Small intestine (tissue), 7 donors: ENCODE results near the gene SH3RF3. TPM values are rescaled to one million over a fixed set of nuclear protein-coding genes. Genes with fewer than 3 reads are reported as not detected.

Experiments used
- DNase-seq, 2 donors: peaks; one replicate each; pipeline versions ENCODE4 v3.0.0 to v3.0.0-alpha.2; 2013
- FAIRE-seq: peaks from 2 replicates; lab custom pipeline; 2012; peaks lifted over from hg19 to GRCh38; lab: Jason Lieb, UNC
- H3K27ac ChIP-seq, 3 donors: one replicate each; pipeline ENCODE4 v1.5.1; 2013; ENCODE audit warnings: low read length in 2 of 3, mild to moderate bottlenecking in 2 of 3, control low read depth in 1 of 3, inconsistent platforms in 1 of 3, low read depth in 1 of 3, moderate library complexity in 1 of 3
- H3K27me3 ChIP-seq, 3 donors: one replicate each; pipeline ENCODE4 v1.6.1; 2013; ENCODE audit warnings: low read length in 3 of 3, inconsistent platforms in 1 of 3; ENCODE audit not compliant: control insufficient read depth in 3 of 3, insufficient read depth in 3 of 3
- H3K36me3 ChIP-seq, 3 donors: one replicate each; pipeline ENCODE4 v1.6.1; 2013; ENCODE audit warnings: low read length in 3 of 3, inconsistent platforms in 1 of 3, low read depth in 1 of 3, mild to moderate bottlenecking in 1 of 3, moderate library complexity in 1 of 3; ENCODE audit not compliant: control insufficient read depth in 3 of 3, insufficient read depth in 2 of 3
- H3K4me1 ChIP-seq, 3 donors: one replicate each; pipeline ENCODE4 v1.6.1; 2013; ENCODE audit warnings: low read length in 2 of 3, inconsistent platforms in 1 of 3, low read depth in 1 of 3, mild to moderate bottlenecking in 1 of 3, moderate library complexity in 1 of 3; ENCODE audit not compliant: control insufficient read depth in 3 of 3, insufficient read depth in 2 of 3
- H3K4me3 ChIP-seq, 3 donors: one replicate each; pipeline ENCODE4 v1.5.1; 2013; ENCODE audit warnings: low read length in 3 of 3, control low read depth in 1 of 3, inconsistent platforms in 1 of 3, low read depth in 1 of 3, mild to moderate bottlenecking in 1 of 3, moderate library complexity in 1 of 3
- H3K9me3 ChIP-seq, 2 donors: one replicate each; pipeline ENCODE4 v1.6.1; 2013; ENCODE audit warnings: low read depth in 1 of 2, low read length in 1 of 2; ENCODE audit not compliant: control insufficient read depth in 2 of 2, insufficient read depth in 1 of 2
- WGBS, 3 donors: extraction: QIAGEN DNeasy Blood & Tissue Kit; methylation state at CpG; one replicate each; pipeline ENCODE4 v1.1.7; 2013; 5-methylcytosine and 5-hydroxymethylcytosine counted together
- polyA plus RNA-seq, 4 donors: library from polyadenylated mRNA; stranded (reverse) in 3 of 4; unstranded in 1 of 4; fragments of 200-250 nt in 3 of 4; fragments of 120-200 nt in 1 of 4; gene quantifications; one replicate each; pipeline versions ENCODE4 v1.2.1 to v1.2.3, GENCODE V29; 2013
- donor health status: healthy with polysubstance abuse.
- donor health status: control.
- donor health status: control.
- donor health status: Bipolar disorder and iron deficiency.
- donor health status: healthy.

SH3RF3 gene
- polyA plus RNA-seq, 4 donors, result 0.22 to 3.9 (median 1.2) TPM

GRCh38 chr2:109170645-109171044, 41.6 kb downstream of the SH3RF3 start:
- peaks cover 0 to 5% of the 10 kb centered on the region in 2 donors for H3K9me3 ChIP-seq
- WGBS, 3 donors, result 20 to 70% (median 34%) methylated on average over 6 of the region's 6 CpGs
- no peak for FAIRE-seq

DNA sequence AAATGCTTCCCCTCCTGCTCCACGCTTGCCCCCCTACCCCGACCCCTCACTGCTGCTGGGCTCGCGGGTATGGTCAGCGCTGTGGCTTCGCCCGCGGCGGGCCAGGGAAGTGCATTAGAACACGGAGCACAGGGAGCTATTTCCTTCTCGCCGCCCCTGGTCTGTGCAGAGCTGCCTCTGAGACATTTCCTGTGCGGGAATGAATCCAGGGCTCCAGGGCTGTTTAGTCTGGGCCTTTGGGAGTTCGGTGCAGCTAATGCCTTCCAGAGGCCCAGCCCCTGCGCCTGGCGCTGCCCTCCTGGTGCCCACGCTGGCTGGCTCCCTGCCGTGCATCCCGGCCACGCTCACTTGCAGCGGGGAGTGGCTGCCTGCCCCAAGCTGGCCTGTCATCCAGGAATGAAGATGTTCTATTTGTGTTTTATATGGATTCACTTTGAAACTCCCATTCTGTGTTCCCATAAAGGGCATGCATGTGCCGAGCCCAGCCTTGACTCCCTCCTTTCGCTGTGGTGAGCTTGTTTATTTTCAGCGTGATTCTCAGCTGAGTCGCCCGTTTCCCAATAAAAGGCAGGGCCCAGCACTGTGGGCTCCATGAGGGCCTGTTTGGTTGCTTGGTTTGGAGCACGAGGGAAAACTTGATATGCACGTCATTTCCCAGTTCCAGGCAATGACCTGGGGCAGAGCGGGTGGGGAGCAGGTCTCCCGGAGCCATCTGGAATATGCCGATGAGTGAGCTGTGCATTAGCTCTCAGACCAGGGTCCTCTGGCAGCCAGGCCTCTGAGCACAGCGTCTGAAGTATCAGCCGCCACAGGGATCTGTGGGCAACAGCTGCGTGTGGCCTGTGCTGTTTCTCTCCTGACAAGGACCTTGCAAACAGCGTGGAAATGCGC, 42.7 kb downstream of the SH3RF3 start:
- Histone ChIP-seq H3K27ac (peak overlapping the region in 2 of 3 donors; percentile 29 to 86), H3K27me3 (peaks cover 0 to 14% (median 0%) of the 10 kb centered on the region in 3 donors), H3K9me3 (peaks cover 0 to 5% of the 10 kb centered on the region in 2 donors), H3K36me3 (no peaks in the 10 kb centered on the region), H3K4me3 (no peak overlapping the region), H3K4me1 (no peaks in the 10 kb centered on the region)
- DNase-seq, result peak in 1 of 2 donors; percentile 23
- 63 to 78% (median 76%) methylated on average over 36 of the region's 36 CpGs for WGBS, 3 donors
- no peak for FAIRE-seq

More at GRCh38 chr2:109170645-109171044, 41.6 kb downstream of the SH3RF3 start:
- DNase-seq, result peak in 1 of 2 donors; percentile 24
- Histone ChIP-seq H3K4me1 (no peaks in the 10 kb centered on the region), H3K27ac (peak overlapping the region in 1 of 3 donors; percentile 66), H3K36me3 (no peaks in the 10 kb centered on the region), H3K27me3 (peaks cover 0 to 14% (median 0%) of the 10 kb centered on the region in 3 donors), H3K4me3 (no peak overlapping the region)

DNA sequence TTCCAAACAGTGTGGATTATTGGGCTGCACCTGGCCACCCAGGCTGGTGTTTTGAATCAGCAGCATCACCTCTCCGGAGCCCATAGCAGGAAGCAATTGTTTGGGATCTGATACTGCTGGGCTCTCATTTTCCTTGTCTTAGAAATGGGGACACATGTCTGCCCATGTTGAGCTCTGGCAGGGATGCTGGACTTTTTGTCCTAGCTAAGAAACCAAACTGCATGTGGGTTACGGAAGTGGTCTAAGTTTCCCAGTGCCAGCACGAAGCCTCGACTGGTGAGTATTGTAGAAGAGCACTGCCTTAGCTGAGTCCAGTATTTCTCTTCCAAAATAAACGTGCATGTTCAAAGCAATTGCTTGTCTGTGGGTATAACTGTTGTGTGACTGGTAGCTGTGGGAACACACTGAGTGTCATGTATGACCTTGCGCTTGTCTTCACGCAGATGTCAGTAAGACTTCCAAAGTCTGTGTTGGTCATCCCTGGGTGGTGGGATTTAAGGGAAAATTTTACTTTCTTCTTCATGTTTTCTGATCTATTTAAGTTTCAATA, 43.6 kb downstream of the SH3RF3 start:
- DNase-seq (no peak), FAIRE-seq (no peak)
- H3K27me3 ChIP-seq, result peaks cover 0 to 14% (median 0%) of the 10 kb centered on the region in 3 donors
- no peaks in the 10 kb centered on the region for H3K36me3 ChIP-seq
- peaks cover 0 to 5% of the 10 kb centered on the region in 2 donors for H3K9me3 ChIP-seq
- peak overlapping the region in 2 of 3 donors; percentile 29 to 84 for H3K27ac ChIP-seq
- H3K4me1 ChIP-seq, result no peaks in the 10 kb centered on the region
- 77 to 81% (median 79%) methylated on average over 7 of the region's 7 CpGs for WGBS, 3 donors
- H3K4me3 ChIP-seq, result no peak overlapping the region

DNA sequence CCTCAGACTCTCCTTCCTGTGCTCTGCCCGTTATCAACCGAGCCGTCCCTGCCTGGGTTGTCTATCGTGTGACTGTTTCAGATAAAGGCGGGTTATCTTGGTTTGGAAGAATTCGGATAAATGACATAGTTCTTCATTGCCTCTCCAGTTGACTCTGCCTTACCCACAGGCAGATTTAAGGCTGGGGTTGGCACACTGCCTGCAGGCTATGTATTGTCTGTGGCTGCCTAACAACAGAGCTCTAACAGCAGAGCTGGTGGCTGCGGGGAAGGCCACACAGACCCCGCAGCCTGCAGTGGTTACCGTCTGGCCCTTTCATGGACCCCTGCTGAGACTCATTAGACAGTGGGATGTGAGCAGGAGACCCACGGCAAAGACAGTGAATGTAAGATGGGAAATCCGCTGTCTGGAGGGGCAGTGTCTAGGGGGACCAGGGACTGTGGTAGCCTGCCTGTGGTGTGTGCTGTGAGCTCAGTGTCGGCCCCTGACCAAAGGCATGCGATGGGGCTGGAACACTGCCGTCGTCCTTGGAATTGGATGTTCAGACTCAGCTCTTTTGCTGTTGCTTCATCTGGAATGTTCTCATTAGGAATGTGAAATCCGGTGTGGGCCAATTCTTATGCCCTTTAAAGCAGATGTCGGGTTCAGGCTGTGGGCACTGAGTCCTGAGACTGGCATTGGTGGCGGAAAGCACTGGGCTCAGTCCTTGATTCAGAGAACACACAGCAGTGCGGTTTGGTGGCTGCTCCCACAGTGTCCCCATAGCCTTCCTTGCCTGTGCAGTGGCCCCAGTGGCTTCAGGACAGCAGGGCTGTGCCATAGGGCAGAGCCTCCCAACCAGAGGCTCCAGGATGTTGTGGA, 44.5 kb downstream of the SH3RF3 start:
- no peaks in the 10 kb centered on the region for H3K36me3 ChIP-seq
- no peaks in the 10 kb centered on the region for H3K4me1 ChIP-seq
- peaks cover 0 to 12% (median 0%) of the 10 kb centered on the region in 3 donors for H3K27me3 ChIP-seq
- DNase-seq (no peak), FAIRE-seq (no peak)
- peak overlapping the region in 1 of 3 donors; percentile 89 for H3K27ac ChIP-seq
- no peak overlapping the region for H3K4me3 ChIP-seq
- peaks cover 0 to 5% of the 10 kb centered on the region in 2 donors for H3K9me3 ChIP-seq
- 67 to 82% (median 80%) methylated on average over 19 of the region's 19 CpGs for WGBS, 3 donors

- FAIRE-seq, result no peak
- H3K4me1 ChIP-seq, result no peaks in the 10 kb centered on the region
- peaks cover 0 to 9% (median 0%) of the 10 kb centered on the region in 3 donors for H3K27me3 ChIP-seq
- no peaks in the 10 kb centered on the region for H3K36me3 ChIP-seq
- H3K9me3 ChIP-seq, result peaks cover 0 to 7% of the 10 kb centered on the region in 2 donors
- no peak for DNase-seq
- 66 to 74% (median 68%) methylated on average over 4 of the region's 4 CpGs for WGBS, 3 donors
- peak overlapping the region in 1 of 3 donors; percentile 89 for H3K27ac ChIP-seq
- H3K4me3 ChIP-seq, result no peak overlapping the region
Measured at GRCh38 chr2:109174214-109174613, 45.2 kb downstream of the SH3RF3 start.

GRCh38 chr2:109174626-109175349, 45.8 kb downstream of the SH3RF3 start:
- Histone ChIP-seq H3K4me3 (no peak overlapping the region), H3K27me3 (peaks cover 0 to 9% (median 0%) of the 10 kb centered on the region in 3 donors), H3K4me1 (no peaks in the 10 kb centered on the region), H3K9me3 (peaks cover 0 to 12% of the 10 kb centered on the region in 2 donors), H3K36me3 (no peaks in the 10 kb centered on the region), H3K27ac (peak overlapping the region in 1 of 3 donors; percentile 89)
- 85 to 89% (median 86%) methylated on average over 7 of the region's 7 CpGs for WGBS, 3 donors
- DNase-seq, result no peak
- FAIRE-seq, result no peak

GRCh38 chr2:109175350-109175678, 46.3 kb downstream of the SH3RF3 start:
- FAIRE-seq (no peak), DNase-seq (no peak)
- Histone ChIP-seq H3K4me1 (no peaks in the 10 kb centered on the region), H3K27ac (peak overlapping the region in 1 of 3 donors; percentile 36), H3K27me3 (peaks cover 0 to 9% (median 0%) of the 10 kb centered on the region in 3 donors), H3K4me3 (no peak overlapping the region), H3K36me3 (no peaks in the 10 kb centered on the region), H3K9me3 (peaks cover 0 to 16% of the 10 kb centered on the region in 2 donors)
- 42 to 61% (median 44%) methylated on average over 3 of the region's 3 CpGs for WGBS, 3 donors
